GM21576 (cell line): Measurements from ENCODE around the gene WT1.

ENCODE experiments used
- ATAC-seq: cut with Tn5 transposase; IDR thresholded peaks from one replicate; pipeline ENCODE4 v1.9.1; 2021; ENCODE audit warnings: mild to moderate bottlenecking, moderate library complexity; ENCODE audit not compliant: unreplicated experiment

The WT1 gene

DNA sequence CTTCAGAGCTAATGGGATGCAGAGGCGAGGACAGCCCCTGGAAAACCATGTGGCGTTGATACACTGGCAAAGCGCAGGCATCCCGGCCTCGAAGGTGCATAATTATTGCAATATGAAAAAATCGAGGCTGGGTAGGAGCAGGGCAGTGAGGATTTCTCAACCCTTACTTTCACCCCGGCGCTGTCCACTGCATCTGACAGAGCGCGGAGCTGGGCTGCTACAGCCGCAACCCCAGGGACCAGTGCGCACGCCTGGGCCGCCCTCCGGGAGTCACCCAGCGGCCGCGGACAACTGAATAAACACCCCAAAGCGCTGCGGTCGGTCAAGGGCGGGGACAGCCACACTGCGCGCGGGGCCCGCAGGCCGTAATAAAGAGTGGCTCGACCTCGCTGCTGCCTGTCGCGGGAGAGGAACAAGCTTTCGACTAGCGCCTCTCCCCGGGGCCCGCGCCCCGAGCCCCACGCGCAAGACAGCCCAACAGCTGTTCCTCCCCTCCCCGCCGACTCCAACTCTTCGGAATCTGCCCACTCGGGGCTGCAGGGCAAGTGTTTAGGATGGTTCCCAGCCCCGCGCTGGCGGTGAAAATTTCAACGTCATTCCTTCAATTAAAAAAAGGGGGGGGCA is 3.6 kb upstream of the WT1 start:
- ATAC-seq: no peak

DNA sequence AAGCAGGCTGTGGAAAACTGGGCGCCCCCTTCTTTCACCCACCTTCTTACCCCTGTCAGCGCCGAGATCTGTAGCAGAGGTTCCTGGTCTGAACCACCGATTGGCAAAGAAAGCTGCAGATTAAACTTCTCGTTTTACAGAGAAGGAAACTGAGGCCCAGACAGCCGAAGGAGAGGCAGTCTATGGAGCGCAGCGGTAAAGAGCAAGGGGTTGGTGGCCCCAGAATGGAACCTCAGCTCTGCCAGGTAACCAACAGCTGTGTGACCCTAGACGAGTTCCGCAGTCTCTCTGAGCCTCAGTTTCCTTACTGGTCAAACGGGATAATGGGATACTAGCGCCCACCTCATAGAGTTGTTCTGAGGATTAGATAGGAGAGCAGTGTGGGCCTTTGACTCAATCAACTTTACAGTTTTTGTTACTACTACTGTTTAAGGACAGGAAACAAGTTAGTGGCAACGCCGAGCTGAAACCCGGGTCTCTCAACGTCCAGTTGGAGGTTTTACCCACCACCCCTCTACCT is 3.1 kb upstream of the WT1 start:
- ATAC-seq: no peak

DNA sequence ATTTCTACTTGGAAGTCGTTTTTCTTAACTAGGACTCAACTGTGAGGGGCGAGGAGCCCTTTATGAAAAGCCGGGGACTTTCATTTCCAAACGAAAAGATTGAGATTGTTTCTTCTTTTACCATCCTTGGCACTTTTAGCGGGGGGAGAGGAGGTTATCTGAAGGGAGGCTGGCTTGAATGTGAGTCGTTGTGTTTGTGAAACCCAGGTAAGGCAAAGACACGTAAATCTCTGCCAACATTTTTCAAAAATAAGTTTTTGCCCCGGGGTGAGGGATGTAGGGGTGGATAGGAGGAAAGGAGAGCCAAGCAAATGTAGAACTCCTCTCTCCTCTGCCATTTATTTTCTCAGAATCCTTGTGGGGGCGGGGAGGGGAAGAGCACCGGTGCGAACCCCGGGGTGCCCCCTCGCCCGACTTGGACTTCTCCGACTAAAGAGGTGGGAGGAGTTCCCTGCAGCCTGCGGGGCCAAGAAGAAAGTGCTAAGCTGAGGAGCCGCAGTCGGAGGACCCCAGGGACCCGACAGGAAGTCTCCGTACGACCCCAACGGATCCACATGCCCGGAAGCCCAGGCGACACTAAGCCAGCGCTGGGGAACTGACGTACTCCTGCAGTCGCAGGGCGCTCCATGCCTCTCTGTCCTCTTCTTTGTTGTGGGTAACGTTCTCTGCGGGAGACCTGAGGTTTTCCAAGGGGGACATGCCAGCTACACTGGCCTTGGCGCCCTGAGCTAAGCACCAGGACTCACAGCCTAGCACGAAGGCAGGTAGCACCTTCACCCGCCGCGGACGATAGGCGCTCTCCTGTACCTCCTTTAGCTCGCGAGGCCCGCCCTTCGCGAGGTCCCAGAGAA is 2.4 kb upstream of the WT1 start:
- ATAC-seq: no peak

DNA sequence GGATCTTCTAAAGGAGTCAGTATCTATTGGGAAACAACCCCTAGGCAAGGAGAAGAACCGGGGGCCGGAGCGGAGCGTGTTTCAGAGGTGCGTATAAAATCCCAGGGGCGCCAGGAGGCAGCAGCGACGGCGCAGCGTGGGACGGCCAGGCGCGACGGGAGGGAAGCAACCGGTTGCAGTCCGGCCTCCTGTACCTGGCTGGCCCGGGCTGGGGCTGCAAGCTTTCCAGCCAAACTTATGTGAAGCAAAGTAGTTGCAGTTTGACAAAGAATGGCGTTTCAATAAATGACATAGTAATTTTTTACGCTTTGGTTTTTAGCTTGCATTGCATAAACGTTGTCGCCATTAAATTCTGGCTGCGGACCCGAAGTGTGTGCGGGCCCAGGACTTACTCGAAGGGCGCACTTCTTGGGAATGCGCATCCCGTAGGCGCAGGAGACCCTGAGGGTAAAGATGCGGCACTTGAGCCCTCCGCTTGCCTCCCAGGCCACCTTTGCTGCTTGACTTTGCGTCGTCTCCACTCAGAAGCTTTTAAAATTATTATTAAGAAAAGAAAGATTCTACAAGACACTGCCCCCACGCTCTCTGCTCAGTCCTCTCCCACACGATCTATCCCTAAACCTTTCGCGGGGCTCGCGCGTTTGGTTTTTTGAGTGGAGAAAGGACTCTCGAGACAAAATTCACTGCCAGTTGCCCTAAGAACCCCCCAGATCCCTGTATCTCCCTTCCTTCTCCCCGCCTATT is 1.6 kb upstream of the WT1 start:
- ATAC-seq: no peak

DNA sequence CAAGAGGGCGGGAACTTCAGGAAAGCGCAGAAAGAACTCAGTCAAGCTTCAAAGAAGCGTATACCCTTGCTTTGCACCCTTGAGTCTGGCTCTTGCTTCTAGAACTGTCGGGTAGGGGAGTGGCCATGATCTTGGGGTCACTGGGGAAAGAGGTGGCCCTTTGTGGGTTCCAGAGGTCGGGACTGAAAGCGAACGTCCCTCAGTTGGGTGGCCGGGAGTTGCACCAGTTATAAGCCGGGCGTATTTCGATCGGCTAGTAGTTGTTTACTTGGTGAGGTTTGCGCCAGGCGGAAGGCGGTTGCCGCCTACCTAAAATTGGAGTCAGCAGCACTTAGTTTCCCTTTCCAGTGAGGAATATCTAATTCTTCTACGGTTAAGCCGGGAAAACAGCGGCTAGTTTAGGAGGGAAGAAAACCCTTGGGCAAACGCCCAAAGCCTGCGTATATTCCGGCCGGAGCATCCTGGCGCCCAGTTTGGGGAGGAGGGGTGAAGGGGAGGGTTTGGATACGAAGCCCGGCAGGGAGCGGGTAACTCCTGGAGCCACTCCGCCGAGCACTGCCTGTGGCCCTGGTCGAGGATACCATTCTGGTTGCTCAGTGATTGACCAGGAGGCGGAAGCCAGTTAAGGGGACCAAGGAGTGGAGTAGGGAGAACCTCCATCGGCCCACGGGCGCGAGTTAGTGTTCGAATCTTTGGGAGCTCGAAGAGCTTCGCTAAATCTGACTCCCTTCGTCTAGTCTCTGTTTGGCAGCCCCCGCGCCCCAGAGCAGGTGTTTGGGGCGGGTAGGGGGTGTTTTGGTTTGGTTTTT is 807 bp upstream of the WT1 start:
- no peak for ATAC-seq

DNA sequence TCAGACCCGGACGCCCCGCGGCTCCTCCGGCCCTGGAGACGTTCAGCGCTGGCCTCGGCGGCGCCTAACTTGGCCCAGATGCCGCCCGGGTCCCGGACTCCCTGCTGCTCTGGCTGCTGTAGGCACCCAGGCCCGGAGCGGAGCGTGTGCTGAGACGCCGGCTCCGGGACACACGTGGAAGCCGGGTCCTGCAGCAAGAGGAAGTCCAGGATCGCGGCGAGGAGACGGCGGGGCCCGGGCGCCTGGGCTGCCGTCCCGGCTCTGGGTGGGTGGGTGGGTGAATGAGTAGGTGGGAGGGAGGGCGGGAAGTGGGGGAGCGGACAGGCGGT is 223 bp downstream of the WT1 start:
- ATAC-seq: no peak

DNA sequence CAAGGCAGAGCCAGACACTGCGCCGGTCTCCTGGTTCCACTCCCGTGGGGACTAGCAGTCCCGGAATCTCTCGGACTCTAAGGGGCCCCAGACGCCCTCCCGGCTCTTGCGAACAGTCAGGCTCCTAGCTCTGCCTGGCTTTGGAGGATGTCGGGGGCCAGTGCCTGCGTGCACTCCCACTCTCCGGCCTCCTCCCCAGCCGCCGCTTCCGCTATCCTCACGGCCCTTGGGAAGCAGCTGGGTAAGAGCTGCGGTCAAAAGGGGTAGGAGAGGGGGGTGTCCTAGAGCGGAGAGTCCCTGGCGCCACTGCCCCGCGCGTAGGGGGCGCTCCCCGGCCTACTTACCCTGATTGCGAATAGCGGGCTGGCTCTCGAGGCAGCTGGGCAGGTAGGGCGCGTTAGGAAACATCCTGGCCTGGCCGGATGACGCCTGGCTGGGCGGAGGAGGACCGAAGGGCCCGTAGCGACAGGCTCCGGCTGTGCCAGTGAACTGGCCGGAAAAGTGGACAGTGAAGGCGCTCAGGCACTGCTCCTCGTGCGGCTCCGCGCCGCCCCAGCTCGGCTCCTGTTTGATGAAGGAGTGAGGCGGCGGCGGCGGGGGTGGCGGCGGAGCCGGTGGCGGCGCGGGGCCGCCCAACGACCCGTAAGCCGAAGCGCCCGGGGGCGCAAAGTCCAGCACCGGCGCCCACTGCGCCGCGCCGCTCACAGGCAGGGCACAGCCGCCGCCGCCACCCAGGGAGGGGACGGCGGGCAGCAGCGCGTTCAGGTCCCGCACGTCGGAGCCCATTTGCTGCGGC is 785 bp downstream of the WT1 start:
- no peak for ATAC-seq

DNA sequence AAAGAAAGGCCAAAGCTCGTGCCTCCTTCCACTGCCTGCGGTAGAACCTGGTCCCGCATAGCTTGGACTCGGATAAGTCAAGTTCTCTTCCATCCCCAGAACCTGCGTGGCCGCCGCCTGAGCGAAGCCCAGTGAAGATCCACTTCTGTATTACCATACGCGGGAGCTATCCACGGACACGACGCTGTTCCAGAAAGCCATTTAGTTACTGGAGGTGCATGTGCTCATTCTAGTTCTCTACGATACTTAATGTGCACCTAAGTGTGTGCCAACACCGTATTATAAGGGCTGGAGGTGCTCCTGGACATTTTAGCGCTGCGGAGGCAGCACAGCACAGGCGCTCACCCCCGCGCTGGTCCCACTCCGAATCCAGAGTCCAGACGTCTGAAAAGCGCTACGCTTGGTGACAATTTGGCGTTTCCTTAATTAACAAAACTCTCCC is 1.4 kb downstream of the WT1 start:
- no peak for ATAC-seq

DNA sequence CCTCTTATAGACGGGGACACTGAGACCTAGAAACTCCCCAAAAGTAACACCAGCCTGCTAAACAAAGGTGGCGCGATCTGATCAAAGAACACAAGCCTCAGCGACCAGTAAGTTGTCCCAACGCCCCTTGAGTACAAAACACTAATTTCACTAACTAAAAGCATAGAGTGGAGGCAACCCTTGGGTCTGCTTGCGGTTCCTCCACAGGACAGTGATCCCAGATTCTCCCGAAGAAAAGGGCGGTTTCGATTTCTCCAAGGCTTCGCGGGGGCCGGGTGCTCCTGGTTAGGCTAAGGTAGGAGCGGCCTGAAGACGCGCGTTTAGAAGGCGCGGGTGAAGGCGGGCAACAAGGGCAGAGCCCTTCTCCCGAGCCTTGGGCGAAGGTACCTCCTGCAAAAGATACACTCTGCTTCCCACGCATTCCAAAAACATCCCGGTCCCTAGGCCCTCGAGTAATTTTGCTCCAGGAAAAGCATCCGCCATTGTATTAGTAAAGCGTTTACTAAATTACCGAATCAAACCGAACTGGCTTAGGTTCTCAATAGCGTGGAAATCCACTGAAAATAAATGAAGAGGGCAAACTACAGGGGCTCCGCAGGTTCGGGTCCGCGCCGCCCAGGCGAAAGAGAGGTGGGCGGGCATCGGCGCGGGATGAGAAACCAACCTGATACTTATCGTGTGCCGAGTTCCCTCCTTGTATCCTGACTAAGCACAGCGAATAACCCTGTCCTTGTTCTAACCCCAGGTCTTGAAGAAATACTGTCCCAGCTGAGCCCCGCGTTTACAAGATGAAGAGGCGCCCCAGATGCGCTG is 2.0 kb downstream of the WT1 start:
- no peak for ATAC-seq

DNA sequence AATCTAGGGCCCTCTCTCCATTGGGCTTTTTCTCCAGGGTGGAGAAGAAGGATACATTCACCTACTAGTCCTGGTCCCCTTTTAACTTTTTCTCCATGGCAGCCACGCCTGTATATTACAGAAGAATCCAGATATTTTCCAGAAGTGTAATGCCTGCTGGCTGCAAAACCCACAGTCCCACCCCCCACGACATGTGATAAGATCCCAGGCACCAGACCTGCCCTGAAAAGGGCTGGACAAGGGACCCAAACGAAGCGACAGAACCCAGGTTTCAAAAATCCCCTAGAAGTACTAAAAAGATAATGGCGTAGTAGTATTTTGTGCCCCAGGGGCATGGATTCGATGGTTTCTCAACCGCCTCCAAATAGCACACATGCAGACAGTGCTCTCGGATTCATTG is 2.8 kb downstream of the WT1 start:
- no peak for ATAC-seq

DNA sequence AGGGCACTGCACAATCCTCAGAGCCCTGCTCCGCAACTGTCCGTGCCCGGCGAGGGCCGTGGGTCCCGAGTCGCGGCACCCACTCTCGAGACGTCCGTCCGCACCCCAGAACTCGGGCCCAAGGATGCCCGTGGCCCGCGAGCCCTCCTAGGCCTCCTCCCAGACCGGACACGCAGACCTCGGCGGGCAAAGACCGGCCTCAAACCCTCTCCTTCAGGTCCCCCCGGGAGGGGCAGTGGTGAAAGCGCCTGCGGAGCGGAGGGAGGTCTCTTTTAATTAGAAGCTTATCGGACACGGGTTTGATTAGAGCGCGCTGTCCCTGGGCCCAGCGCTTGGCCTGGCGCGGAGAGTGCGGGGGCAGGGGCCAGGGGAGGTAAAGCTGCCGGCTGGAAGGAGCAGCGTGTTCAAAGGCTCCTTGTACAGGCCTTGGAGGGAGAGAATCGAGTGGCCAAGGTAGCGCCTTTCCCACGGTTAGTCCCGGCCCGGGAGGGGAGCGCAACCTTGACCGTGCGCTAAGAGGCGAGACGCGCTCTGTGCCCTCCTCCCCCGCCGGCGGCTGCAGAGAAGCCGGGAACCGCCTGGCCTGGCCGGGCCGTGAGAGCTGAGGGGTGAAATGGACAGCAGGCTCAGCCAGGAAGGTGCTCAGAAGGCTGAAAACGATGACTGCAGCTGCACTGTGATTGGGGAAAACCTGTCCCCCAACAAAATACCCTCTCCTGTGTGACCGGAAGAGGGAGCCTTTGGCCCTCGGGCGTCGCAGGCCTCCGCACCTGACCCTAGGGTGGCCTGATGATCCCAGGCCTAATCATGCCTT is 4.6 kb downstream of the WT1 start:
- no peak for ATAC-seq

DNA sequence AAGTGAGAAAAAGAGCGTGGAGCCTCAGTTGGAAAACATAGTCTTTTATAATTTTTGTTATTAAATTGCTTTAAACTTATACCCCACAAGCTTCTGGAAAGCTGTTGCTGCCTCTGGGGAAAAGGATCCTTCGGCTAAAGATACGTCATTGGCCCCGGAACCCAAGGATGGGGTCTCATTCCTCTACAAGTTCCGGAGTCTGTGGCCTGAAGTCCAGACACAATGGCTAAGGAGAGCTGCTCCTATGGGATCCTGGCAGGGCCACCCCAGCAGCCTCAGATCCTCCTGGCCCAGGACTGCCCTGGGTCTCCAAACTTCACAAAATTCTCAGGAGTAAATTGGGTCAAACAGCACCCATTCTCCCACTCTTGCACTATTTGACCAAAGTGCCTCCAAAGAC is 5.9 kb downstream of the WT1 start:
- ATAC-seq: no peak

DNA sequence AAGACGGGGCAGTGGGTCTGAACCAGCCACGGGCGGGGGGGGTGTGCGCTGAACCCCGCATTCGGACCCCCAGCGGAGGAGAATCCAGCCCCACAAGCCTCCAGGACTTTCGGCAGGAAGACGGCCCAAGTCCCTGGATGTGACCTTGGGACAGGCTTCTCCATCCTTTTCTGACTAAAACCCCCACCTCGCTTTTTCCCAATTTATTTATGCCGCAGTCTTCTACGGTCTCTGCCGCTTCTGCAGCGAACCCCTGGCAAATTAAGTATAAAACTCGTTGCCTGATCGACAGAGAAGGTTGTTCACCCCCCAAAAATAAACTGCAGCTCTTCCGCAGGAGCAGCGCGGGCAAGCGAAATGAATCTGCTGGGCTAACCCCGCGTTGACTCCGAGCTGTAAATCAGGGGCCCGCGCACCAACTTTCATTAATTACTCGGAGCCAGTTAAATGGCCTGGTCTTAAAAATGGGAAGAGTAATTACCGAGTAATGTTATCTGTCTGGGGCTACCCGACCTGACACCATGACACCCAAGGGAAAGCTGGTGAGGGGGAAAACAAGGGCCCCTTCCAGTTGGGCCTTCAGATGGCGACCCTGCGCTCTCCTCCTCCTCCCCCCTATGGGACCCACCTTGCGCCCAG is 6.6 kb downstream of the WT1 start:
- ATAC-seq: no peak

DNA sequence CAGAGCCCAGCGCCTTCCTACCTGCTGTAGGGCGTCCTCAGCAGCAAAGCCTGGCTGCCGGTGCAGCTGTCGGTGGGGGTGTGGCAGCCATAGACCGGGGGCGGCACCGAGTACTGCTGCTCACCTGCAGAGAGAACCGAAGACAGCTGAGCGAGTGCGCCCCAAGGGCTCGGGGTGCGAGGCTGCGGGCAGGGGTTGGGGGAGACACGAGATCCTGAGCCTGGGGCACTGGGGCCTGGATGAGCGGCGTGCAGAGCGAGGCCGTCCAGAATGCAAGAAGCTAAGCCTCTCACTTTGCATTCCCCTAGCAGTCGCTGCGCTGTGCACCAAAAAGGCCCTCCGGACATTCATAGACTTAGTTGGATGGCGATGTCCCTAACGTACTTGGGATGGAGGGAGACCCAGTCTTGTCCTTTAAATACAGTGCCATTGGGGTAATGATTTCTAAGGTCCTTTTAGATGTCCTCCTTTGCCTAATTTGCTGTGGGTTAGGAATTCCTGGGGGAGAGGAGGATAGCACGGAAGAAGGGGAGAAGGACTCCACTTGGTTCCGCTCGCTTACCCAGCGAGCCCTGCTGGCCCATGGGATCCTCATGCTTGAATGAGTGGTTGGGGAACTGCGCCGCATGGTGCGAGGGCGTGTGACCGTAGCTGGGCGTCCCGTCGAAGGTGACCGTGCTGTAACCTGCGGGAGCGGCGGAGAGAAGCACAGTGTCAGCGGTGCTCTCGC is 7.2 kb downstream of the WT1 start:
- ATAC-seq: no peak

DNA sequence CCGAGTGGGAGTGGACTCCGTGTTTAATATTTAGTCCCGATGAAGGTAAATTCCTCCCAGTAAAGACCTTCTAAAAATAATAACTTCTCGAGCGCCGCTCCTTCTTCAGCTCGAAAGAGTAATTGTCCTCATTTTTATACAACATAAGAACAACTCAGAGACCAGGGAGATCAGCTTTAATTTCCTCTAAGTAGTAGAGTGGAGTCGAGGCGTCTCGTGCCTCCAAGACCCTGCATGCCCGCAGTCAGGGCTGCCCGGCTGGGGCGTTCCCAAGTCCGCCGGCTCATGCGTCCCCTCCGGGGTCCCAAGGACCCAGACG is 7.8 kb downstream of the WT1 start:
- no peak for ATAC-seq

DNA sequence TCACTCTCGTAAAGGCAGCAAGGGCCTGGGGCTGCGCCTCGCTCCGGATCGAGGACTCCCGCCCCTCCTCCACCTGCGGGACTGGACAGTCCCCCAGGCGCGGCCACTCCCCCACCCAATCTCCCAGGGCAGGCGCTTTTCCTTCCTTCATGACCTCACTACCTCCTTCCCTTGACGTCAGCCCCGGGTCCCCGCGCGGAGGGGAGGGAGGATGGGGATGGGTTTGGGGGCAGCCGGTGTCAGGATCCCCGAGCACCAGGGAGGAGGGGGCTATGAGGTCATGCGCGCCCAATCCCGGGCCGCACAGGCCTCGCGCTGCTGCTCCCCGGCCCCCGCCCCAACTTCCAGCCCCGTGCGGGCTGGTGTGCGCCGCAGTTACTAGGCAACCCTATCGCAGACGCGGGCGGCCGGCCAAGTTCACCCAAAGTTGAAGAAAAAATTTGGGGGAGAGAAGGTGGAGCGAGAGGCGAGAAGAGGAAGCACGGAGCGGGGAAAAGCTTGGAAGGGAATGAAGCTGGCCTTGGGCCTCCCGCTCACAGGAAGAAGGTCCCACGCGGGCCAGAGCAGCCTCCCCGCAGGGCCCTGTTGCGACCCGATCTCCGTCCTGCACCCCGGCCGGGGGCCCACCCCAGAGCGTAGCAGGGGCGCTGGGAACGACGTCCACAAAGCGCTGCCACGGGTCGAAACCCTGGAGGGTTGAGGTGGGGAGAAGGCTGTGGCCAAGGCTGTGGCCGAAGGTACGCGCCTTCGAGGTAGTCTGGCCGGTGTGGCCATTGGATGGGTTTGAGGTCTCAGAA is 8.3 kb downstream of the WT1 start:
- ATAC-seq: no peak

DNA sequence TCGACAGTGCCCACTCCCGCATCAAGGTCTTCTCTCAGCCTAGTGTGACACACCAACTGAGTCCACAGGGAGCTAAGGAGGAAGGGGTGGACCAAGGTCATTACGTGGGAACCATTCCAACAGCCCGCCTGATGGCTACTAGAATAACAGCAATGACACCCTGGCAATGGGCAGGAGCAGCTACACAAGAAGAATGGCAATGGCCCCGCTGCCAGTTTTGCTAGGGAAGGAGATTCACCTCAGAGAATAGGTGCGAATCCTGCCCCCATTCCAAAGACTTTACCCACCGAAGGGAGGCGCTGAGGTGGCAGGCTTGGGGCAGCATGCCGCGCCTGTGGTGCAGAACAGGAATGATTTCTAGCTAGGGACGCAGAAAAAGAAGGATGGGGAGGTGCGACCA is 9.1 kb downstream of the WT1 start:
- no peak for ATAC-seq
